OCI-LY7 (cell line): ENCODE measurements around the gene LLGL1. TPM values are rescaled to one million over a fixed set of nuclear protein-coding genes. Genes with fewer than 3 reads are reported as not detected.

Experiments
- BruUV-seq: library from RNA; stranded (reverse); fragments of 400-500 nt; replicated peaks from 2 replicates; lab custom pipeline; 2021; lab: Mats Ljungman, UMichigan
- CTCF ChIA-PET: fragments of 300-600 bp; sonication (Branson Sonifier 250); formaldehyde crosslinking; loops from one replicate; lab custom pipeline; 2022; ENCODE audit warnings: antibody characterized with exemption; ENCODE audit not compliant: unreplicated experiment; lab: Charles Lee
- POLR2A ChIA-PET: fragments of 300-600 bp; sonication (Branson Sonifier 250); formaldehyde crosslinking; loops from one replicate; lab custom pipeline; 2022; ENCODE audit warnings: antibody characterized with exemption; lab: Charles Lee
- DNase-seq: peaks from one replicate; pipeline ENCODE4 v3.0.0-alpha.2; 2015; ENCODE audit warnings: low spot score
- H2AFZ ChIP-seq: fragments of 200-600 bp; sonication (generic), shearing (Covaris generic); 2 replicates; pipeline ENCODE4 v1.6.1; 2014; ENCODE audit warnings: mild to moderate bottlenecking, antibody characterized with exemption, low read length, moderate library complexity
- H3K27ac ChIP-seq: fragments of 200-600 bp; sonication (generic); 2 replicates; pipeline ENCODE4 v1.5.1; 2014; ENCODE audit warnings: mixed run types, low read depth, mild to moderate bottlenecking, moderate library complexity, low read length, inconsistent platforms; ENCODE audit not compliant: poor library complexity, severe bottlenecking
- H3K36me3 ChIP-seq: fragments of 200-600 bp; sonication (generic); 2 replicates; pipeline ENCODE4 v1.6.1; 2014; ENCODE audit warnings: mild to moderate bottlenecking, antibody characterized with exemption, low read length, moderate library complexity, mixed read lengths; ENCODE audit not compliant: insufficient read depth
- H3K4me1 ChIP-seq: fragments of 200-600 bp; sonication (generic); 2 replicates; pipeline ENCODE4 v1.5.1; 2014; ENCODE audit warnings: mild to moderate bottlenecking, low read length; ENCODE audit not compliant: insufficient read depth, poor library complexity, severe bottlenecking
- H3K4me2 ChIP-seq: fragments of 200-600 bp; sonication (generic); 2 replicates; pipeline ENCODE4 v1.6.1; 2014; ENCODE audit warnings: mild to moderate bottlenecking, low read length
- H3K4me3 ChIP-seq: fragments of 200-600 bp; sonication (generic); 2 replicates; pipeline ENCODE4 v1.5.1; 2014; ENCODE audit warnings: mild to moderate bottlenecking, low read depth, low read length; ENCODE audit not compliant: poor library complexity, severe bottlenecking
- H3K79me2 ChIP-seq: fragments of 200-600 bp; sonication (generic); 2 replicates; pipeline ENCODE4 v1.6.1; 2016; ENCODE audit warnings: low read depth, mild to moderate bottlenecking, low read length, moderate library complexity, mixed read lengths; ENCODE audit not compliant: insufficient read depth
- H3K9me2 ChIP-seq: fragments of 200-600 bp; sonication (generic); 2 replicates; pipeline ENCODE4 v1.6.1; 2016; ENCODE audit warnings: mild to moderate bottlenecking, low read length, mixed read lengths; ENCODE audit not compliant: insufficient read depth
- H3K9me3 ChIP-seq: fragments of 200-600 bp; sonication (generic); 2 replicates; pipeline ENCODE4 v1.6.1; 2014; ENCODE audit warnings: mild to moderate bottlenecking, mixed run types, low read length, mixed read lengths
- H4K20me1 ChIP-seq: fragments of 200-600 bp; sonication (generic); 2 replicates; pipeline ENCODE4 v1.6.1; 2014; ENCODE audit warnings: mild to moderate bottlenecking, antibody characterized with exemption, low read length, moderate library complexity, mixed read lengths; ENCODE audit not compliant: insufficient read depth
- CTCF ChIP-seq: fragments of 200-600 bp; sonication (generic); conservative IDR thresholded peaks from 2 replicates; pipeline ENCODE4 v1.5.1; 2014; ENCODE audit warnings: mild to moderate bottlenecking, antibody characterized with exemption, low read length, moderate library complexity, mixed read lengths
- EZH2phosphoT487 ChIP-seq: fragments of 200-600 bp; sonication (generic); IDR thresholded peaks from 2 replicates; pipeline ENCODE4 v1.6.1; 2018; ENCODE audit warnings: low read depth, borderline replicate concordance, mild to moderate bottlenecking, mixed run types, antibody characterized with exemption, low read length, moderate library complexity, mixed read lengths
- intact Hi-C: fragments of 100-400 bp; cut with micrococcal nuclease; formaldehyde crosslinking; loops from one replicate; pipeline ENCODE4 v1.10.0; 2022; ENCODE audit not compliant: unreplicated experiment
- total RNA-seq, 2 experiments: library from RNA; depleted of rRNA in 1 of 2; stranded (reverse); fragments of >200 nt in 1 of 2; shearing (Covaris generic) in 1 of 2; gene quantifications; 2 replicates each; pipeline ENCODE4 v1.2.3, GENCODE V29; 2014 to 2022

Gene LLGL1
- total RNA-seq, 2 experiments from 2014 or later: 14.1 to 19.9 TPM

- no peak overlapping the region for H3K4me3 ChIP-seq
- no TSS peak for BruUV-seq
- DNase-seq: no peak
- H3K79me2 ChIP-seq: no peaks in the 10 kb centered on the region
- no peaks in the 10 kb centered on the region for H3K9me3 ChIP-seq
- ChIA-PET CTCF (no interaction called here), POLR2A (no interaction called here)
- H3K27ac ChIP-seq: no peak overlapping the region
- no peaks in the 10 kb centered on the region for H4K20me1 ChIP-seq
- peaks cover 94% of the 10 kb centered on the region for H3K36me3 ChIP-seq
- no peaks in the 10 kb centered on the region for H3K9me2 ChIP-seq
- intact Hi-C loops: no loop called here
- H3K4me1 ChIP-seq: no peaks in the 10 kb centered on the region
- TF ChIP-seq EZH2phosphoT487: no peak
- TF ChIP-seq CTCF: no peak
- H3K4me2 ChIP-seq: no peak overlapping the region
- H2AFZ ChIP-seq: no peak overlapping the region
These were observed 55.4 kb downstream of the LLGL1 start for GRCh38 chr17:18280766-18281371.

GRCh38 chr17:18281788-18282187, 56.4 kb downstream of the LLGL1 start:
- Histone ChIP-seq H3K4me3 (no peak overlapping the region), H3K9me2 (no peaks in the 10 kb centered on the region), H4K20me1 (no peaks in the 10 kb centered on the region), H3K27ac (no peak overlapping the region), H3K4me2 (no peak overlapping the region), H3K79me2 (no peaks in the 10 kb centered on the region), H2AFZ (no peak overlapping the region), H3K36me3 (peaks cover 93% of the 10 kb centered on the region), H3K4me1 (no peaks in the 10 kb centered on the region), H3K9me3 (no peaks in the 10 kb centered on the region)
- intact Hi-C loops: no loop called here
- ChIA-PET CTCF (no interaction called here), POLR2A (no interaction called here)
- TF ChIP-seq EZH2phosphoT487 (no peak), CTCF (no peak)
- DNase-seq: no peak
- no TSS peak for BruUV-seq

GRCh38 chr17:18285296-18285695, 59.9 kb downstream of the LLGL1 start:
- Histone ChIP-seq H3K79me2 (no peaks in the 10 kb centered on the region), H3K9me3 (no peaks in the 10 kb centered on the region), H2AFZ (no peak overlapping the region), H4K20me1 (no peaks in the 10 kb centered on the region), H3K36me3 (peaks cover 94% of the 10 kb centered on the region), H3K27ac (no peak overlapping the region), H3K4me2 (no peak overlapping the region), H3K4me3 (no peak overlapping the region), H3K4me1 (no peaks in the 10 kb centered on the region), H3K9me2 (no peaks in the 10 kb centered on the region)
- TF ChIP-seq EZH2phosphoT487 (no peak), CTCF (no peak)
- CTCF ChIA-PET: interaction anchor here (0.7 kb wide), 1 partner anchor 15 kb away, joined by 3 read pairs; no protein-coding TSS in a partner anchor
- no peak for DNase-seq
- BruUV-seq: no TSS peak
- intact Hi-C loops: no loop called here
- POLR2A ChIA-PET: interaction anchor here (0.8 kb wide), 1 partner anchor 52 kb away, joined by 3 read pairs; no protein-coding TSS in a partner anchor
